Activated T-cell treated with anti-CD3 and anti-CD28 coated beads, Interleukin-2, amount 50 U/mL, for 72 hours (primary cell): Measurements from ENCODE around the gene NR6A1. TPM values are rescaled to one million over a fixed set of nuclear protein-coding genes. Genes with fewer than 3 reads are reported as not detected.
A peak's percentile ranks its signal among the peaks of the same experiment; 100 is the strongest.

Experiments used
- ATAC-seq, 2 donors: fragments of 150-1000 bp; cut with Tn5 transposase; replicated peaks in 1 of 2; 2 replicates each; pipeline ENCODE4 v1.10.0; 2021; ENCODE audit warnings: moderate library complexity in 2 of 2, mild to moderate bottlenecking in 1 of 2
- DNase-seq, 2 donors: peaks; one replicate each; pipeline ENCODE4 v3.0.0; 2021 to 2022; ENCODE audit warnings: mixed read lengths in 1 of 2
- H3K27ac Mint-ChIP-seq: one replicate; pipeline ENCODE4 v1.8.0; 2022; ENCODE audit warnings: mild to moderate bottlenecking, moderate library complexity, mixed read lengths
- H3K27me3 Mint-ChIP-seq: one replicate; pipeline ENCODE4 v1.8.0; 2022; ENCODE audit warnings: low read depth, mixed read lengths
- H3K36me3 Mint-ChIP-seq, 2 donors: one replicate each; pipeline ENCODE4 v1.8.0; 2022; ENCODE audit warnings: mixed read lengths in 2 of 2, mild to moderate bottlenecking in 1 of 2; ENCODE audit not compliant: insufficient read depth in 2 of 2
- H3K4me1 Mint-ChIP-seq: one replicate; pipeline ENCODE4 v1.8.0; 2022; ENCODE audit warnings: low read depth, mixed read lengths
- H3K4me3 Mint-ChIP-seq, 2 donors: one replicate each; pipeline ENCODE4 v1.8.0; 2022; ENCODE audit warnings: mild to moderate bottlenecking in 2 of 2, mixed read lengths in 2 of 2, moderate library complexity in 2 of 2
- H3K9me3 Mint-ChIP-seq, 2 donors: one replicate each; pipeline ENCODE4 v1.8.0; 2022; ENCODE audit warnings: mixed read lengths in 2 of 2
- total RNA-seq, 2 donors: library from RNA; stranded (reverse); gene quantifications; one replicate each; pipeline ENCODE4 v1.2.3, GENCODE V29; 2022

NR6A1 gene
- total RNA-seq, 2 donors from 2014 or later, result 2.9 to 4.0 TPM

DNA sequence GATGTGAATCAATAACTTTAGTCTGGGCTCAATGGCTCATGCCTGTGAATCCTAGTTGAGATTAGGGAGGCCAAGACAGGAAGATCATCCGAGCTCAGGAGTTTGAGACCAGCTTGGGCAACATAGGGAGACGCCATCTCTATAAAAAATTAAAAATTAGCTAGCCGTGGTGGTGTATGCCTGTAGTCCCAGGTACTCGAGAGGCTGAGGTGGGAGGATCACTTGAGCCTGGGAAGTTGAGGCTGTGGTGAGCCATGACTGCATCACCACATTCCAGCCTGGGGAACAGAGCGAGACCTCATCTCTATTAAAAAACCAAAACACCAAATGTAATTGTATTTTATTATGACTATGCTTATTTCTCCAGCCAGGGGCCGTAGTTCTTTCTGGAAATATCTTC is 194.4 kb downstream of the NR6A1 start:
- ATAC-seq (no peak), DNase-seq (no peak)
- Mint-ChIP-seq H3K27me3 (peaks cover 10% of the 10 kb centered on the region), H3K9me3 (no peaks in the 10 kb centered on the region), H3K4me1 (no peaks in the 10 kb centered on the region), H3K36me3 (no peaks in the 10 kb centered on the region), H3K4me3 (no peak overlapping the region), H3K27ac (no peak overlapping the region)

DNA sequence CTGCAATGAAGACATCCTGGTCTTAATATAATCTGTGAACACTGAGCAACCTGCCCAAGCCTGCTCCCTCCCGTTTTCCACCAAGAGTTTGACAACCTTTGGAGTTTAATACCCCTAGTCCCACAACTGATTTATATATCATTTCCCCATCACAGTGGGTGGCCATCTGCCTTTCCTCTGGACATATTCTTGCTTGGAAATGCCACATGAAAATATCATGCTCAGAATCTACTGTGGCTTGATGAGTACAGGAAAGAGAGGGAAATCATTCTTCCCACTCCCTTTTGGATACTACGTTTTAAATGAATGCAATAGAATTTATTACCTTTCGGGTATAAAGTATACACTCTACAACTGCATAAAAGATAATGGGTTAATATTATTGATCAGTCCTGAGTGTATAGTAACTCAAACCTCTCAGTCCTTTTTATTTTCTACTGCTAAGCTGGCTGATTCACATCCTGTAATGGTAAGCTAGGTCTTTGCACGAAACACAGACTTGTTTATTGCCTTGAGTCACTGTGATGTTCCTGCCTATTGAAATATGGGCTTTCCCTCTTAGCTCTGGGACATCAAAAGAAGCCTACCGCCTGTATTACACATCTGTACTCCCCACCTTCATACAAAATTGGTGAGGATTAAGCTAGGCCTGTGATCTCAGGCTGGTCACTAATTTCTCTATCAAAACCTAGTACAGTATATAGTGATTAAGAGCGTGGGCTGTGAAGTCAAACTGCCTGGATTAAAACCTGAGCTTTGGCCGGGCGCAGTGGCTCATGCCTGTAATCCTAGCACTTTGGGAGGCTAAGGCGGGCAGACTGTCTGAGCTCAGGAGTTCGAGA is 196.4 kb downstream of the NR6A1 start:
- H3K27ac Mint-ChIP-seq, result no peak overlapping the region
- no peak for DNase-seq
- no peaks in the 10 kb centered on the region for H3K9me3 Mint-ChIP-seq
- no peaks in the 10 kb centered on the region for H3K4me1 Mint-ChIP-seq
- H3K36me3 Mint-ChIP-seq, result no peaks in the 10 kb centered on the region
- H3K4me3 Mint-ChIP-seq, result no peak overlapping the region
- peaks cover 19% of the 10 kb centered on the region for H3K27me3 Mint-ChIP-seq
- peak; percentile 60 to 73 for ATAC-seq

DNA sequence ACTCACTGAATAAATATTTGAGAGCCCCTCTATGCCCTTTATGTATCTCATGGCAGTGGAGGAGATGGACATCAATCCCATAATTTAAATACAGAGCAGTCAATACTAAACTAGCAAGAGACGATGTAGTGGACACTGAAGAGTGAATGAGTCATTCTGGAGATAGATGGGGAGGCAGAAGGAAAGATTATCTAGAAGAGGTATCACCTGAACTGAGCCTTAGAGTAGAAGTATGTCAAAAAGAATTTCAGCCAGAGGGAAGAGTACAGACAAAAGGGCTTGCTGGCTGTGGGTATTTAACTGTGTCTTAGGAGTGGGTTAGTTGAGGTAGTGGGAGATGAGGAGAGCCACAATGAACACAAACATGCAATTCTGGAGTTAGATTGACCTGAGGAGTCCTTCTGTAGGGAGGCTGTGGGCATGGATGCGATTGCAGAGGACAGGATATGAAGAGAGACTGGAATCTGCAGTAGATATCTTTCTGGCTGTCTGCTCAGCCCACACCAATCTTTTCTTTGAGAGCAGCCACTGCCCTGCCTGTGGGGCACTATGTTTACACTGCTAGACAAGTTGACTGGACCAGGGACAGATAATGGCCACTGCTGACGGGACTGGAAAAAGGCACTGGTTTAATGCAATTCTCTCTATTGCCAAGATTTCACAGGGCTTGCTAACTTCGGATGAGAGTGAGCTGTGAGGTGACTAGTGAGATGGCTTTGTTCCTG is 200.0 kb downstream of the NR6A1 start:
- ATAC-seq (no peak), DNase-seq (no peak)
- H3K9me3 Mint-ChIP-seq, result no peaks in the 10 kb centered on the region
- H3K36me3 Mint-ChIP-seq, result no peaks in the 10 kb centered on the region
- no peak overlapping the region for H3K4me3 Mint-ChIP-seq
- H3K27ac Mint-ChIP-seq, result no peak overlapping the region
- H3K27me3 Mint-ChIP-seq, result peaks cover 12% of the 10 kb centered on the region
- H3K4me1 Mint-ChIP-seq, result no peaks in the 10 kb centered on the region

DNA sequence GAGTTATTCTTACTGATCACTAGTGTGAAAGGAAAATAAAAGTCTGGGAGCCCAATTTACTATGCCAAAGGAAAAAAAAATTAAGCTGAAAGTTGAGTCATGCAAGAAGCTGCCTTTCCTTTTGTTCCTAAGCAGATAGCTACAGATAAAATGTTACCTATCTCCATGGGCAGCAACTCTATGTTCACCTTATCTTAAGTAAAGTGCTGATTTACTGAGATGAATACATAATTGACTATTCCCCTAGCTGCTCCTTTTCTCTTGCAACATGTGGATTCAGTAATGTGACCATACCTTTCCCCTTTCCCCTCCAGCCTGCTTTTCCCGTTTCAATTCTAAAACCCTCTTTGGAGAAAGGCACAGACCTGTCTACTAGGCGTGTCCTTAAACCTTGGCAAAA is 201.2 kb downstream of the NR6A1 start:
- no peak for ATAC-seq
- H3K36me3 Mint-ChIP-seq, result no peaks in the 10 kb centered on the region
- no peak for DNase-seq

DNA sequence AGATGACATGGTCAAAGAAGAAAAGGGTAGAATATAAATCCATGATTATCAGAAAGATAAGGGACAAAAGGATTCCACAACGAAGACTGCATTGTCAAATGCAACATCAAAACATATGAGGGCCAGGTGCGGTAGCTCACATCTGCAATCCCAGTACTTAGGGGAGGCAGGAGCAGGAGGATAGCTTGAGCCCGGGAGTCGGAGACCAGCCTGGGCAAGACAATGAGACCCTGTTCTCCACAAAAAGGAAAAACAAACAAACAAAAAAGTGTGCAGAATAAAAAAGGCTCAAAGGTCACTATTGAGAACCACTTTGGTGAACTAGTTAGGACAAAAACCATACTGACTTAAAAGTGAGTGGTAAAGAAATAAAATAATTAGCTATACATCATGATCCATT is 203.7 kb downstream of the NR6A1 start:
- no peaks in the 10 kb centered on the region for H3K9me3 Mint-ChIP-seq
- ATAC-seq (no peak), DNase-seq (no peak)
- H3K4me1 Mint-ChIP-seq, result no peaks in the 10 kb centered on the region
- H3K4me3 Mint-ChIP-seq, result no peak overlapping the region
- H3K36me3 Mint-ChIP-seq, result no peaks in the 10 kb centered on the region
- H3K27me3 Mint-ChIP-seq, result peaks cover 12% of the 10 kb centered on the region
- no peak overlapping the region for H3K27ac Mint-ChIP-seq

More for the DNA sequence above, 201.2 kb downstream of the NR6A1 start:
- Mint-ChIP-seq H3K9me3 (no peaks in the 10 kb centered on the region), H3K4me1 (no peaks in the 10 kb centered on the region), H3K4me3 (no peak overlapping the region), H3K27ac (no peak overlapping the region), H3K27me3 (peaks cover 12% of the 10 kb centered on the region)

DNA sequence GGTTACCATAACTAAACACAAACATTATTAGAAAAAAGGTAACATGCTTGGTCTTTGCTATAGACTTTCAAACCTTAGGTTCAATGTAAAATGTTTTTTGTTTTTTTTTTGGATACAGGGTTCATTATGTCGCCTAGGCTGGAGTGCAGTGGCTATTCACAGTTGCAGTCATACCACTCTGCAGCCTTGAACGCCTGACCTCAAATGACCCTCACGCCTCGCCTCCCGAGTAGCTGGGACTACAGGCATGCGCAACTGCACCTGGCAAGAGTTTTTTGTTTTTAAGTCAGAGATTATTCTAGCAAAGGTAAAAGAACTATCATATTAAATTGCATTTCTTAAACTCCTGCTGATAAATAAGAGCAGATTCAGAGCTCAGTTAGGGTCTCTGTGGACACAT is 208.8 kb downstream of the NR6A1 start:
- no peaks in the 10 kb centered on the region for H3K36me3 Mint-ChIP-seq
- DNase-seq (no peak), ATAC-seq (no peak)
- H3K4me1 Mint-ChIP-seq, result no peaks in the 10 kb centered on the region
- H3K9me3 Mint-ChIP-seq, result no peaks in the 10 kb centered on the region
- no peaks in the 10 kb centered on the region for H3K27me3 Mint-ChIP-seq
- no peak overlapping the region for H3K27ac Mint-ChIP-seq
- H3K4me3 Mint-ChIP-seq, result no peak overlapping the region

DNA sequence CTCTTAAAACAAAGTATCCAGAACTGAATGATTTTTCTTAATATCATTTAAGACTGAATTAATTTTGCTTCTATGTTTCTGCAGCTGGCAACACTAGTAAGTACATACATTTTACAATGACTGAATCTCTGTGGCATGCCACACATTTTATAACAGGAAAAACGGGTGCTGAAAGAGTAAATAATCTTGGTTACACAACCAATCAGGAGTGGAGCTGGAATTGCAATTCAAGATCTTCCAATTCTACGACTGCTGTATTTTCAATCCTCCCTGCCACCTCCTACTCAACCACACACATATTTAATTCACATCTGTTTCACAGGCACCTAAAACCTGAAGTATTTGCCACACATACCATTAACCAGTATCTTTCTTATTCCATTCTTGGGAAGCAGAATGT is 211.2 kb downstream of the NR6A1 start:
- no peaks in the 10 kb centered on the region for H3K36me3 Mint-ChIP-seq
- no peaks in the 10 kb centered on the region for H3K4me1 Mint-ChIP-seq
- H3K27me3 Mint-ChIP-seq, result no peaks in the 10 kb centered on the region
- no peak overlapping the region for H3K27ac Mint-ChIP-seq
- no peaks in the 10 kb centered on the region for H3K9me3 Mint-ChIP-seq
- no peak for DNase-seq
- ATAC-seq, result no peak
- no peak overlapping the region for H3K4me3 Mint-ChIP-seq

DNA sequence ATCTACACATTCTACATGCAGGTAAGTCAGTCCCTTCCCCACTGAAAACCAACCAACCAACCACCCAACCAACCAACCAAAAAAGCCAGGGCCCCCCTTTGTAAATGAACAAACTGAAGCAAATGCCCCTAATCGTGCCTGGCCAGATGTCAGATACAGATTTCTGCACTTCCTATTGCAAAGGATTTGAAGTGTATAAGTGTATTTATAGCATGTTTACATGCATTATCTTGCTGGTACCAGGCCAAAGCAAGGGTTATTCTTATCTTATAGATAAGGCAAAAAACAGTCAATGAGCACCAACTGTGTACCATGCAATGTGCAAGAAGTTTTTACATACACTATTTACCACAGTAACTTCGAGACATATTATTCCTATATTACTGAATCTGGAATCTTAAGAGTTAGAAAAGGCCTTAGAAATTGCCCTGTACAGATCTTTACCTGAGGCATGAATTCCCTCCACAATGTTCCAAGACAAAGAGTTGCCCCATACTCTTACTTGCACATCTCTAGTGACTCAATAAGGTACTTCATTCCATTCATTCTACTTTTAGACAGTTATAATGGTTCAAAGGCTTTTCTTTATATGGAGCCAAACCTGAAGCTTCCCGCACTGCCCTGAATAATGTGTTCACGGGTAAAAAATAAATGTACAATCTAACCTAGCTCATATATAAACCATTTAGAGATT is 212.2 kb downstream of the NR6A1 start:
- no peak for ATAC-seq
- Mint-ChIP-seq H3K9me3 (no peaks in the 10 kb centered on the region), H3K4me1 (no peaks in the 10 kb centered on the region), H3K36me3 (no peaks in the 10 kb centered on the region), H3K27ac (no peak overlapping the region), H3K27me3 (no peaks in the 10 kb centered on the region), H3K4me3 (no peak overlapping the region)
- DNase-seq, result no peak

DNA sequence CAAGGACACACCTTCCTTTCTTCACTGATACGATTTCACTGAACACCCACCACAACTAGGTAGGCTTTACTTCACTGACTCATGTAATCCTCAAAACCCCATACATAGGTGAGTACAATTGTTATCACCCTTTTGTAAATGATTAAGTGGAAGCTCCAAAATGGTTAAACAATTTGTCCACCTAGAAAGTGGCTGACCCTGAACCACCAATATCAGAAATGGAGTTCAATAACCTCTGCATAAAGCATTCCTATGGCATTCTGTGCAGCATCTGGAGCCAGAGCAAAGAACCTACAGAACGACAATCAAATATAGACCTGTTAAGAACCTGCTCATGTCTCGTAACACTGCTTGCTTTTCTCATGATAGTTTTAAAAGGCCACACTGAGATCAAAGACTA is 213.2 kb downstream of the NR6A1 start:
- Mint-ChIP-seq H3K27me3 (no peaks in the 10 kb centered on the region), H3K4me3 (no peak overlapping the region), H3K36me3 (no peaks in the 10 kb centered on the region), H3K4me1 (no peaks in the 10 kb centered on the region), H3K27ac (no peak overlapping the region), H3K9me3 (no peaks in the 10 kb centered on the region)
- DNase-seq (no peak), ATAC-seq (no peak)

DNA sequence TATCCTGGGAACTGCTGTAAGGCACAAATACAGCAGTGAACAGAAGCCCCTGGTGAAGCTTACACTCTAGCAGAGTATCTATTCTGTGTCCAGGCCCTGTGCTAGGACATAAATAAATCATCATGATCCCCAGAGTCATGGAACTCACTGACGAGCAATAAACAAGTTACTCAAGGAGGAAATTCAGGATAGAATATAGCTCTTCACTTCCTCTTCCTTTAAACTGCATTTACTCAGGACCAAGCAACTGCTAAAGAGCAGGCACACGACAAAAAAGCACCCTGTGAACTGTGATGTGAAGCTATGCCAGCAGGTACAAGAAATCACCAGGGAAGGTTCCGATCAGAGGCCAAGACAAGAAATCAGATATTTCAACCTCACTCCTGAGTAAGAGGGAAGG is 216.1 kb downstream of the NR6A1 start:
- Mint-ChIP-seq H3K27ac (no peak overlapping the region), H3K27me3 (no peaks in the 10 kb centered on the region), H3K4me3 (no peak overlapping the region), H3K9me3 (no peaks in the 10 kb centered on the region), H3K36me3 (no peaks in the 10 kb centered on the region), H3K4me1 (no peaks in the 10 kb centered on the region)
- ATAC-seq (no peak), DNase-seq (no peak)

DNA sequence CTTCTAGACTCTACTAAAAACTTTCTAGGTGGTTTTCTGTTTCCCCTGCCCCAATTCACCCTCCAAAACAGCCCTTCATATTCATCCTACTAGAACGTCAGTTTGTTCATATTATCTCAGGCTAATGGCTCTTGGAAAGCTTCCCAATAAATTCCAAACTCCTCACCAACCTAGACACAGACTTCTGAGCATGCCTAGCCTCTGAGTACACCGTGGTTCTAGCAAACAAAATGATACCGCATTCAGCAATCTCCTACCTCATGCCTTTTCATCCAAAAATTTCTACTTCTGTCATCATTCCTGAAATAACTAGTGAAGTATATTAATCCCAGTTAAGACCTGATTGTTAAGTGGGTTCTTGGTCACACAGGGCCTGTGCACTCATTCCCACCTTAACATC is 217.4 kb downstream of the NR6A1 start:
- Mint-ChIP-seq H3K4me3 (no peak overlapping the region), H3K27me3 (no peaks in the 10 kb centered on the region), H3K9me3 (no peaks in the 10 kb centered on the region), H3K27ac (no peak overlapping the region), H3K4me1 (peaks cover 5% of the 10 kb centered on the region), H3K36me3 (no peaks in the 10 kb centered on the region)
- no peak for ATAC-seq
- DNase-seq, result no peak

DNA sequence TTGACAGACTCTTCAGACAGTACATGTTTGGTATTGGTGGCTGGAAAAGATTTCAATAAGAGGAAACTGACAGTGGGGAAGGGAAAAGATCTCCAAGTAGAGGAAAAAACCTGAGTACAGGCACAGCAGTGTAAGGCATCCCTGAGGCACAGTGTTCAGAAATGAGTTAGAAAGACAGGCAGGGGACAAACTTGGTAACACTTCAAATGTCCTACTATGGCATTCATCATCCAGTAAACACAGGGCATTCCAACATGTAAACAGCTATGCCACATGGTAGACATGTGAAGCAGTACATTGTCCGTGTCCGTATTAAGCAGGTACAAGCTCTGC is 218.9 kb downstream of the NR6A1 start:
- H3K4me3 Mint-ChIP-seq, result no peak overlapping the region
- H3K4me1 Mint-ChIP-seq, result peaks cover 7% of the 10 kb centered on the region
- no peaks in the 10 kb centered on the region for H3K9me3 Mint-ChIP-seq
- DNase-seq, result no peak
- no peaks in the 10 kb centered on the region for H3K27me3 Mint-ChIP-seq
- H3K36me3 Mint-ChIP-seq, result no peaks in the 10 kb centered on the region
- H3K27ac Mint-ChIP-seq, result no peak overlapping the region
- ATAC-seq, result no peak

DNA sequence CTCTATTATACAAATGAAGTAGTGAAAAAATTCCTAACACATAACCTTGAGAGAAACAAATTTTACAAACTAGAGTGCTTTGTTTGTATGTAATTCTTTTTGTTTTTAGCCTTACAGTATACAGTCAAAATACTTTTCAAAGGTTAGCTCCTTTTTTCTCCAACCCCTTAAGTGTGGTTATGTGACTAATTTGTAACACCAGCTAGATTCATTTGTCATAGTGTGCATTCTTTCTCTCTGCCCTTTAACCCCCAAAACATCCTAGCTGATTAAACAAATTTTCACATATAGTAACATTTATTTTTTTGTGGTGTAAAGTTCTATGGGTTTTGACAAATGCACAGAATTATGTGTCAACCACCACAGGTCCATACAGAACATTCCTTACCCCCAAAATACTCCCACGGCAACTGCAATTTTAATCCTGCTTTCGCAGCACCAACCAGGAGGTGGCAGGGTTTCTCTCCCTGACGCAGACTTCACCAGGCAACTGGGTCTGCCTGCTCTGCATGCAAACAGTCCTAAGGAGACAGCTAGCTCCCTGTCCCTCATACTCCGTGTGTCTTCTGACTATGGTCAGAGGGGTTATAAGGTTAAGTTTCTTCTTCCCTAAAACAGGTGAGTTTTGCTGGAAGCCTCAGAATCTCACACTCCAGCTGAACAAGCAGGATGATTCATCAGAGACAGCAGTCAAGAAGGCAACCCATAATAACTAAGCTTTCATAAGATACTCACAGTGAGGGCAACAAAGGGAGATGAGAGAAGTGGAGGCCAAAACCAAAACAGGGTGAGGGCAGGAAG is 219.4 kb downstream of the NR6A1 start:
- Mint-ChIP-seq H3K4me3 (no peak overlapping the region), H3K27ac (no peak overlapping the region), H3K4me1 (peaks cover 7% of the 10 kb centered on the region), H3K9me3 (no peaks in the 10 kb centered on the region), H3K36me3 (no peaks in the 10 kb centered on the region), H3K27me3 (no peaks in the 10 kb centered on the region)
- peak; percentile 37 to 44 for DNase-seq
- ATAC-seq, result peak; percentile 88 to 89
